HG02588 (cell line): ENCODE data around the gene CABP1.

Source experiments
- ATAC-seq: cut with Tn5 transposase; IDR thresholded peaks from one replicate; pipeline ENCODE4 v1.9.1; 2021; ENCODE audit warnings: mild to moderate bottlenecking, moderate library complexity; ENCODE audit not compliant: unreplicated experiment

Gene CABP1

GRCh38 chr12:120690083-120690450 lies 49.6 kb downstream of the CABP1 start:
- no peak for ATAC-seq

- no peak for ATAC-seq
Observed at GRCh38 chr12:120690978-120691377, 50.6 kb downstream of the CABP1 start.

GRCh38 chr12:120692524-120693033 lies 52.2 kb downstream of the CABP1 start:
- no peak for ATAC-seq

- no peak for ATAC-seq
Observed at GRCh38 chr12:120693848-120694247, 53.4 kb downstream of the CABP1 start.

- no peak for ATAC-seq
Observed at GRCh38 chr12:120696626-120697025, 56.2 kb downstream of the CABP1 start.

- ATAC-seq = no peak
Observed at GRCh38 chr12:120697344-120697743, 56.9 kb downstream of the CABP1 start.

GRCh38 chr12:120698665-120699064 lies 58.2 kb downstream of the CABP1 start:
- ATAC-seq = no peak

- no peak for ATAC-seq
Observed at GRCh38 chr12:120699553-120699952, 59.1 kb downstream of the CABP1 start.

- no peak for ATAC-seq
Observed at GRCh38 chr12:120700886-120701285, 60.5 kb downstream of the CABP1 start.

- ATAC-seq = no peak
Observed at GRCh38 chr12:120702637-120703036, 62.2 kb downstream of the CABP1 start.

- ATAC-seq = no peak
Observed at GRCh38 chr12:120703311-120703942, 63.0 kb downstream of the CABP1 start.

GRCh38 chr12:120705618-120706017 lies 65.2 kb downstream of the CABP1 start:
- no peak for ATAC-seq

GRCh38 chr12:120706029-120706428 lies 65.6 kb downstream of the CABP1 start:
- ATAC-seq = no peak

GRCh38 chr12:120708651-120709050 lies 68.2 kb downstream of the CABP1 start:
- no peak for ATAC-seq

GRCh38 chr12:120710031-120710804 lies 69.8 kb downstream of the CABP1 start, which contains the start of gene UNC119B:
UNC119B (plus strand) TSS chr12:120710458; CDS start chr12:120710475, 17 bp downstream.
- peak; percentile 66 for ATAC-seq

GRCh38 chr12:120710805-120711296 lies 70.4 kb downstream of the CABP1 start:
- peak; percentile 32 for ATAC-seq

- no peak for ATAC-seq
Observed at GRCh38 chr12:120711411-120711810, 71.0 kb downstream of the CABP1 start.

- no peak for ATAC-seq
Observed at GRCh38 chr12:120712610-120713009, 72.2 kb downstream of the CABP1 start.

GRCh38 chr12:120713861-120714482 lies 73.5 kb downstream of the CABP1 start:
- ATAC-seq = no peak
